GM21423 (cell line): Measurements from ENCODE around the gene PCCA.
"Not testable (repeated sequence)": the region's sequence is repeated elsewhere in the genome, so short reads cannot be mapped to it uniquely, and the experiment has no call there.

Experiments used
- ATAC-seq: cut with Tn5 transposase; IDR thresholded peaks from one replicate; pipeline ENCODE4 v1.9.1; 2021; ENCODE audit warnings: mild to moderate bottlenecking, moderate library complexity; ENCODE audit not compliant: unreplicated experiment

Gene PCCA

DNA sequence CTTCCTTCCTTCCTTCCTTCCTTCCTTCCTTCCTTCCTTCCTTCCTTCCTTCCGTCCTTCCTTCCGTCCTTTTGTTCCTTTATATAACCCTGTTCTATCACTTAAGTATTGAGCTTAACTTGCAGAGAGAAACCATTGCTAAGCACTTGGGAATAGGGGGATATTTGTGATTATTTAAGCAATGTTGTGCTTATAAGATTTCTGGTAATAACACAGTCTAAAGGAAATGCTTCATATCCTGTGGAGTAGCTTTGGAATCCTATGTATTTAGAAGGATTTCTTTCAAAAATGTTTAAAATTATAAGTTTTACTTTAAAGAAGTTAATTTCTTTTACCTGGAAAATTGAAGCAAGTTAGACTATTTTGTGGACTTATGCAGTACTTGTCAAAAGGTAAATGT, 209.8 kb downstream of the PCCA start:
- no peak for ATAC-seq

DNA sequence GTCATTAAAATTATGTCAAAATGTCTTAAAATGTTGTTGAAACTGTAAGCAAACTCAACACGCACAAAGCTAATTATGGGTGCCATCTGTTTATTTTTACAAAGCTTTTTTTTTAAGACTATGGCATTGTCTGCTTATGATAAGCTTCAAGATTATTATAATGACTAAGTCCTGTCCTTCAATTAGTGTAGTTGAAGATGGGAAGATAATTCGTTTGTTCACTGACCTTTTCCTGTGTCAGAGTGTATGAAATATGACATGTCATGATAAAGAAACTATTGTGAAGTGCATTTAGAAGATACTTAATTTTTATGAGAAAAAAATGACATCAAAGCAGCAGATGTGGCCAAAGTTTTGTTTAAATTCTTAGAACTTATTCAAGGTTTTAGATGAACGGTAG, 211.3 kb downstream of the PCCA start:
- no peak for ATAC-seq

DNA sequence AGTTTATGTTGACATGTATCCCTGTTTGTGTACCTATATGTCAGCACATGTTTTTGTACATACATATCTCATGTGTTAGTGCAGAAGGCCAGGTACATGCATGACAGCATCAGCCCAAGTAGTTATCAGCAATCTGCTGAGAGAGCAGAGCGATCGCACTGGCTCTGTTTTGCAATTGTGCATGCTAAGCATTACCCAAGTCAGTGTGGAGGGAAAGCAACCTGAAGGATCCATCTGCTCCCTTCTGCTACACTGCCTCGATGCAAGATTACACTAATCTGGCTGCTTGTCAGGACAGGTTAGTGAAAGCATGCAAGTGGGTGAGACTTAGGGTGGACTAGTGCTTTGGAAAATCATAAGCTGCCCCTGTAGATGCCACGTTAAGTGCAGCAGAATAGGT, 211.8 kb downstream of the PCCA start:
- ATAC-seq, result no peak

DNA sequence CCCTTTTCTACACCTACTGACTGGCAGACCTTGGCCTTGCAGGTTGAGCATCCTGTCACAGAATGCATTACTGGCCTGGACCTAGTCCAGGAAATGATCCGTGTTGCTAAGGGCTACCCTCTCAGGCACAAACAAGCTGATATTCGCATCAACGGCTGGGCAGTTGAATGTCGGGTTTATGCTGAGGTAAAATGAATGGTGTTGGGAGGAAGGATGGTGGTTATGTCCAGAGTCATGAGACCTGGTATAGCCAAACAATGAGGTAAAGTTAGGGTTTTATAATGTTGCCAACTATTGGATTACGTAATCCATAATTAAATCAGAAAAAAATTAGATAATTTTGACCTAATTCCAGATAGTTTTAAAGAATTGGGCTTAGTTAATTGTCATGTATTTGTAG, 212.5 kb downstream of the PCCA start:
- no peak for ATAC-seq

DNA sequence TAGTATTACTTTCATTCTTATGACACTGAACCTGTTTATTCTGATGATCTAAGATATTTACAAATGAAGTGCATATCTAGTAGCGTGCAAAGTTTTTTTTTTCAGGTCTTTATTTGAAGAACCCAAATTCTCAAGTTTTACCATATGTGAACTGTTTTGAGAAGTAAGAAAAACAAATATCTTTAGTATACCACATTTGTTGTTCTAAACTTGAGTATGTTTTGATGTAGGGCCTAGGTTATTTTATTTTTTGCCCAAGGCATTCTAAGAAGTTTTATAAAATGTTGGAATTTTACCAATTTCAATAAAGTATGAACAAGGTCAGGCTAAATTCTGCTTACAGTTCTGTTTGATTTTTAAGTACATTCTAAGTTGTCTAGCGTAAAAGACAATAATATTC, 213.5 kb downstream of the PCCA start:
- no peak for ATAC-seq

DNA sequence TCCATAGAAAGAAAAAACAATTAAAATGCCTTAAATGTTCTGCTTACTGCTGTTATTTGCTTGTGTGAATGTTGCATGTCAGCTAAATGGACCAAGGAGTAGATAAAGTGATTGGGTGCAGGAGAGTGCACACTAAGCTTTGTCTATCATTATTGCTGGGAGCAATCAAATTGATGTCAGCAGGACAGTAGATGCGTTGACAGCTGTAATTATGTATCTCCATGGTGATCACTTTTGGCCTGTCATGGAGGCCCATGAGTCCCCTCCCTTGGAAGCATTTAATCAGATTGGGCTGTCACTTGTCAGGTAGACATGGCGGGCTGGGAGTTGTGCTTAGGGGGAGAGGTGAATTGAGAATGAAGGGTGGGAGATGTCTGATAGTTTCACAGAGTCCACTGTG, 215.3 kb downstream of the PCCA start:
- ATAC-seq, result no peak

DNA sequence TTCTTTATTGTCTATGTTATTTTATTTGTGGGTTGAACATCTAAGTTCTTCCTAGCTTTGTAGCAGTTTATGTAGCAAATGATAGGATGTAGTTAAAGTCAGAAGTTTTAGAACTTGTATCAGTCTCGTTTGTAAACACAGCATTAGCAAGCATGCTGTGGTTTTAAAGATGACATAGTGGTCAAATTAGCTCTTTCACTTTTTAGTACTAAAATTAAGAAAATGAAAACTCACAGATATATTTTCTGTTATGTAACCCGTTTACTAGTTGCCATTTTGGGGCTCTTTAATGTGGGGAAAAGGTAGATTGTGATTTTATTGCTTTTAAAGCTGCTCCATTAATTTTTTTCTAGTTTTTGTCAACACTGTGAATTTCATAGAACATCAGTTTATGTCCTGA, 216.5 kb downstream of the PCCA start:
- ATAC-seq, result no peak

DNA sequence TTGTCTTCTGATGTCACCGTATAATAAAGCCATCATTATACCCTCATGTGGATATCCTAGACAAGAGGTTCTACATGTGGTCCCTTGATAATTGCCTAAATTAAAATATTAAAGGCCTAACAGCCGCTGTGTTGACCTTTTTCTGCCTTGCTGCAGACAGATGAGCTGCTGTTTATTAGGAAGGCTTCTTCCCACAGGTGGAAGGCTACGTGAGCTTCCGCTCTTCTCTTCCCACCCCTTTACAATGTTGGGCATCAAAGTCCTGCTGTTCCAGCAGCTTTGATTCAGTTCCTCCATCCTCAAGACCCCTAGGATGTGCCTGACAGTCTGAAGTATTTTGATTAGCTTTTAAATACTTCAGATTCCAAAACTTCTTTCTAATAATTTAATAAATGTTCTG, 217.1 kb downstream of the PCCA start:
- no peak for ATAC-seq

DNA sequence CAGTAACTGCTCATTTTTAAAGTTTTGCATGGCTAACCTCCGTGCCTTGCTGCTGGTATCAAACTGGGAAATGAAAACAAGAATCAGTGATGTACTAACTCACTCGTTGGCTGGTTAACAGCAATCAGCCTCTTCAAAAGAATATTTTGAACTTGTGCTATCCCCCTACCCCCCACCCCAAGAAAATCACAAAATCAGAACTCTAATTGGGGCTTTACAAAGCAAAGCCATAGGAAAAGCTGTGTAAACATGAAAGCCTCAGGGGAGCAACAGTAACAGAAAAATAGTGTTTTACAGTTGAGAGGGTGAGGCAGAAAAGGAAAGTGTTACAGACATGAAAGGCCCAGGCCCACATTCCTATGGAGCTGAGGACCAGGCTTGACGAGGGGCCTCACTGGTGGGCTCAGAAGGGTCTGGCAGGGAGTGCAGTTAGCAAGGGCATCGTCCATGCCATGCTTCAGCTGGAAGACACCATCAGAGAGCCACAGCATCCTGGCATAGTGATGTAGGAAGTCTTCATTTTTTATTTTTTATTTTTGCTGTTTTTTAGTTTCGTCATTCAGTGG, 217.6 kb downstream of the PCCA start:
- no peak for ATAC-seq

DNA sequence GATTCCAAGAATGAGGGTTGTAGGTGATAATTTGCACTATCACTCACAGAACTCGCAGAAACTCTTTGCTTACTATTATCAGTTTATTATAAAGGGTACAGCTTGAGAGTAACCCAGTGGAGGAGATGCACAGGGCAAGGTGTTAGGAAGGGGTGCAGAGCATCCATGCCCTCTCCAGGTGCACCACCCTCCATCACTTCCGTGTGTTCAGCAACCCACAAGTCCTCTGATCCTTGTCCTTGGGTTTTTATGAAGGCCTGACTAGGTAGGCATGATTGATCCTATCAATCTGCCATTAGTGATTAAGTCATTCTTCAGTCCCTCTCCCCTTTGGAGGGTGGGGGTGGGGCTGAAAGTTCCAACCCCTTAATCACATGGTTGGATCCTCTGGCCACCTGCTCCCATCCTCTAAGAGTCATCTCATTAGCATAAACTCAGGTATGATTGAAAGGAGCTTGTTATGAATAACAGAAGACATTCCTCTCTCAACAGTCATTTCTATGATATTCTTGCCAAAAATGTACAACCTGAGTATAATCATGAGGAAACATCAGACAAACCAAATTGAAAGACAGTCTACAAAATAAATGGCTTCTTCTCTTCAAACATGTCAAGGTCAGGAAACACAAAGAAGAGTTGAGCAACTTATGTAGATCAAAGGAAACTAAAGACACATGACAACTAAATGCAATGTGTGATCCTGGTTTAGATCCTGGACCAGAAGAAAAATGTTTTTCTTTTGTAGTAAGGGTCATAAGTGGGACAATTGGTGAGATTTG, 225.4 kb downstream of the PCCA start:
- ATAC-seq, result no peak

DNA sequence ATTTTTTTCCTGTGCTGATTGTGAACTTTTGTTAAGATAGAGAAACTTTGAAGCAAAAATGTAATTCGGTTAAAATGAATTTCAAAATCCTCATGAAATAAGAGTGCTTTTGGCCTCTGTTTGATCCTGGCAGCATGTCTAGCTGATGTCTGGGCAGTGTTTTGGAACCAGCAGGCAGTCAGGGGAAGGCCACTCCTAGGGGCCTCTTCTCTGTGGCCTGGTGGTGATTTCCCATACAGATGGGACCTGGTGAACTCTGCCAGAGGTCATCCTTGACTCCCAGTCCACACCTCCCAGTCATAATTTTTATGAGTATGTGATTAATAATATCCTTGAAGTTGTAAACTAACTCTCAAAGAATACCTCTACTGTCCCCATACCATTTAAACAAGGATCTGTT, 226.6 kb downstream of the PCCA start:
- ATAC-seq, result no peak

DNA sequence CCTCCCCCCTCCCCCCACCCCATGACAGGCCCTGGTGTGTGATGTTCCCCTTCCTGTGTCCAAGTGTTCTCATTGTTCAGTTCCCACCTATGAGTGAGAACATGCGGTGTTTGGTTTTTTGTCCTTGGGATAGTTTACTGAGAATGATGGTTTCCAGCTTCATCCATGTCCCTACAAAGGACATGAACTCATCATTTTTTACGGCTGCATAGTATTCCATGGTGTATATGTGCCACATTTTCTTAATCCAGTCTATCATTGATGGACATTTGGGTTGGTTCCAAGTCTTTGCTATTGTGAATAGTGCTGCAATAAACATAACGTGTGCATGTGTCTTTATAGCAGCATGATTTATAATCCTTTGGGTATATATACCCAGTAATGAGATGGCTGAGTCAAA, 229.6 kb downstream of the PCCA start:
- not testable (repeated sequence) for ATAC-seq

DNA sequence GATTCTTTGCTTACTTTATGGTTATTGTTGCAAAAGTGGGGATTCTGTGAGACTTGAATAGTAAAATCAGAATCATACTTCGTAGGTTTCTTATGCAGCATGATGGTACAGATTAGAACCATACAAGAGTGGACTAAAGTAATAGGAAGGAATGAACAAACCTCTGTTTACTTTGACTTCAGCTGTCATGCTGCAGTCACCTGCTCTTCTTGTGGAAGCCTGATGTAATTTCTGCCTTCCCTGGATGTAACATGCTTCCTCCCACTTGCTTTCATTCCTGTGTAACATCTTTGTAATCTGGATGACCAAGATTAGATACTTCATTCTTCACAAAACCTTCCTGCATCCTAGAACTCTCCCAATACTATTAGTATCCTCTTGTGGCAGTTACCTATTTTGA, 235.0 kb downstream of the PCCA start:
- ATAC-seq, result no peak

DNA sequence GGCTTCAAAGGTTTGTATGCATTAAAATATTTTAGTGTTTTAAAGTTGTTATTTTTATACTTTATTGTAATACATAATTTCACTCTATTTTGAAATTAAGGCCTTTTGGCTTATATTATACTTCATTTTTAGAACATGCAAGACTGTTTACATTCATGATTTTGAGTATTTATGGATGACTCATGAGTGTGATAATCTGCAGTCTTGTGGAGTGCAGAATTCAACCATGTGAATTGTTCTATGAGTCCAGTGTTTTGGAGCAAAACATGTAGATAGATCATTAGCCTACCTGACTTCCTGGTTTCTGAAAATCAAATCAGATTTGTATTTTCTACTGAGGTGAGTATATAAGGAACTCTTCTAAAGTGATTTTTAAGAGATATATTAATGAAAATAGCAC, 241.8 kb downstream of the PCCA start:
- ATAC-seq, result no peak

DNA sequence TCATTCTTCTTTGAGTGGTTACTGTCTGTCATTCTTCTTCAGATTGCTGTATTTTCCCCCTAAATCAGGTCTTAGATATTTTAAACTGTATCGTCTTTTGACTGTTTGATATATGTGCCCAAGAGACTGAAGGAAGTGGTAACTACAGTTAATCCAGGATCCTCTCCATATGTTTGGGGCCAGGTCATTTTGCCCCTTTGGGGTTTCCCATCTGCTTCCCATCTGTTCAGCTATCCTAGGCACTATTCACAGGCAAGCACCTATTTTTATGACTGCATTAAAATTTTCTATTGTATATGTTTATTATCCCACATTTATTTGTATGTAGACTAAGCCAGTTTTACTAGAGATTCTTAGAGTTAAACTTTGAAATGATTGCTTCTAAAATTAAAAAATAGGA, 244.2 kb downstream of the PCCA start:
- no peak for ATAC-seq

DNA sequence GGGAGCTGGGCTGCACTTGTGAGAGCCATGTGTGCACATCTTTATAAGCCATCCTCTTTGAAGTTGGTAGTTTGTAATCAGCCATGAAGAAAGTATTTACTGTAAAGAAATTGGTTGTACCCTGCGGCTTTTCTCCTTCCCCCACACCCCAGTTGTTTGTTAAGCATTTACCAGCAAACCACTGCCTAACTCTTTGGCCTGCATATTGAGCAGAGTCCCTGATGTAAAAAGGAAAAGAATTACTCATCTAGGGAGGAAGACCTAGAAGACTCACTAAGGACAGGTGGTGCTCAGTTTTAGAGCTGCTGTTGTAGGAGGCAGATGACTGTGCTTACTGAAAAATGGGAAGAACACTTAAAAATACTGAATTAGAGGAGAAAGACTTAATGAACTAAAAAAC, 245.3 kb downstream of the PCCA start:
- no peak for ATAC-seq

DNA sequence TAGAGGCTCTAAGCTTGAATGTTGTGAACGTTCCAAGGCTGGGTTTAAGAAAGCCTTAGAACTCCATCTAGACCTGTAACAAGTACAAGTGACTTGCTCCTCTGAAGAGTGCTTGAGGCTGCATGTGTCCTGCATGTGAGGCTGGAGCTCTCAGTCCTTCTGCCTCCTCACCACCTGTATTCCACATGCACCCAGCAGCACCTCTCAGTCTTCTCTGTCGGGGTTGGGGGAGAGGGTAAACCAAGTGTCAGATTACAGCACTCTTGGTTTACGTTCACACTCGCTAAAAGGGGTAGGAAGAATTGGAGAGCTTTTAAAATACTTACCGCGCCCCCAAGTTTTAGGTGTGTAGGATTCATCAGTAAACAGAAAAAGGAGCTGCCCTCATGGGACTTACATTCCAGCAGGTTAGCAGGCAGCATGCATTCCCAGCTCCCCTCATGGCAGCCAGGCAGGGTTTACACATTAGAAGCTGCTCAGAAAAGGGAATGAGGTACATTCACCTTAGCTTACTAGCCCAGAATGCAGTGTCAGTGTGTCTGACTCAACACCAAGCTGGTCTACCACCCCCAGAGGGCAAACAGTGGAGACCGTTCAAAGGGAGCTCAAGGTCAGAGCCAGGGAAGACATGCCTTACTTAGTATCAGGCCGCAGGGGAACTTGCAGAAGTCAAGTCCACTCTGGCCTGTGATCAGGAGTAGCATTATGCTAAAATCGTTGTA, 248.1 kb downstream of the PCCA start:
- no peak for ATAC-seq

DNA sequence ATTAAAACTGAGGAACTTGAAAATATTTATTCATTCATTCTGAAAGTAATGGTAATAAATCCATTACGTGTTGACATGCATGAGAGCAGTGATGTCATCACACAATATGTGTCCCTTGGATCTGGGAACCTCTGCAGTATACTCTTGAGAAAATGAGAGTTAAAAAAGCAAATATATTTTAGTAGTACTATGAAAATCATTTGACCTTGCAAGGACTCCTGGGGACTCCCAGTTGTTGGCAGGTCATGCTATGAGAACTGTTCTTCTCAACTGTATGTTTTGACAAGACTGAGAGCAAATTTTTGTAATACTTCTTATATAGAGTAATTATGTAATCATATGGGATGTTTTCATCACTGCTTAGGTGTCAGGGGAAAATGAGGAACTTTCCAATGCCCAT, 249.4 kb downstream of the PCCA start:
- no peak for ATAC-seq

DNA sequence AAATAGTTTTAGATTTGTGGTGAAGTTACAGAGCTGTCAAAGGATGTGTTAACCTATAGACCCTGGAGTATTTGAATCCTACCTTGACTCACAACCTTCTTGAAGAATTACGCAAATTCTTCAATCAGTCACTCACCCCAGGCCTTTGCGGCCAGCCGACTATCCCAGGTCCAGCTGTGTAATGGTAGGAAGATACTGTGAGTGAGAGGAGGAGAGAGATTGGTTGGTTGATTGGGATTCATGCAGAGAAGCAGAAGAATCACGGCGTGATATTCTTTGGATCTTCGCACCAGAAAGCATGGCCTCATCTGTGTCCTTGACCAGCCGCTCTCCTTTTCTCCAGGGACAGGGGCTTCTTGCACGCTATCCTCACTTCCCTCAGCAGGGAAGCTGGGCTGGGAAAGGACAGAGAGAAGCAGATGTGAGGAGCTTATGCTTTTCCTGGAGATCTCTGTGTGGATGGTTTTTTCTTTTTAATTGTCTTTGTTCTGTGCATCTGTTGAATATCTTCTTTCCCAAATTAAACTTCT, 250.6 kb downstream of the PCCA start:
- ATAC-seq, result no peak

DNA sequence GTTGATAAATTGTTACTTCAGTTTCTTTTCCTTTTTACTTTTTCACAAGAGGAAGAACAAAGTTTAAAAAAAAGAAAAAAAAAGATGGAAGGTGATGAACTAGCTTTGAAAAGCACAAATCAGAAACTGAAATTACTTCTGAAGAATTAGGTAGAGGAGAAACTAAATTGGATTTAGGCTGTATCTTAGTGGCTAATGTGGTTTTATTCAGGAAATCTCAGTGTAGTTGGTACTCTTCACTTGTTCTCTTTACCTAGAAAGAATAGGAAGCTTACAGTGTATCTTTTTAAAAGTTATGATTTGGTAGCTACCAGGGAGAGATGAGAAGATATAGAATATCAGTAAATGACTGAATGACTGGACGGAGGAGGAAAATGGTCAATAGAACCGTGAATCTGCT, 252.0 kb downstream of the PCCA start:
- ATAC-seq, result no peak

DNA sequence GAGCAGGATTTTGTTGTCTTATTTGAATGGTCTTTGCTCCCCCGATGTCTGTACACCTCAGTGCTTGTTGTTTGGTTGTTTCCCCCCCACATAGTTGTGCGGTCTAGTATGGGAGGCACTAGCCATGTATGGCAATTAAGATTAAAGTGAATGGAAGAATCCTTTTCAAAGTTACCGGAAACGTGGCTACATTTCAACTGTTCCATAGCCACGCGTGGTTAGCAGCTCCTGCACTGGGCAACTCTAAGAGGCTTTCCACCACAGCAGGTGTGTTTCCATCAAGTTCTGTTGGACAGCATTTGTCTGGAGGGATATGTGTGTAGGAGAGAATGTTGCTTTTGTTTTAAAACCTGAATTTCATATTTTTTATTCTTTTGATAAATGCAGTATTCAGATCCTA, 252.4 kb downstream of the PCCA start:
- ATAC-seq, result no peak

DNA sequence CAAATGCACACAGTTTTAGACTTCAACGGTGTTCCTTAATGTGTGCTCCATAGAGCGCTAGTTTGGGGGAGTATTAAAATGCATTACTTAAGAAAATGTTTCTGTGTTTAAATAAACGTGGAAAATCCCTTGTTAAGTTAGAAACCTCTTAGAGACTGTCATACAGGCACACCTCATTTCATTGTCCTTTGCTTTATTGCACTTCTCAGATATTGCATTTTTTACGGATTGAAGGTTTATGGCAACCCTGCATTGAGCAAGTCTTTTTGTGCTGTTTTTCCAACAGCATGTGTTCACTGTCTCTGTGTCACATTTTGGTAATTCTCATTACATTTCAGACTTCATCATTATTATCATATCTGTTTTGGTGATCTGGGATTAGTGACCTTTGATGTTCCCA, 255.7 kb downstream of the PCCA start:
- no peak for ATAC-seq
